Measurements from ENCODE around the gene PRDM8.

PRDM8 gene

GRCh38 chr4:80184053-80184824, 13.1 kb upstream of the PRDM8 start:
- DNase-seq, result peak; percentile 18

DNA sequence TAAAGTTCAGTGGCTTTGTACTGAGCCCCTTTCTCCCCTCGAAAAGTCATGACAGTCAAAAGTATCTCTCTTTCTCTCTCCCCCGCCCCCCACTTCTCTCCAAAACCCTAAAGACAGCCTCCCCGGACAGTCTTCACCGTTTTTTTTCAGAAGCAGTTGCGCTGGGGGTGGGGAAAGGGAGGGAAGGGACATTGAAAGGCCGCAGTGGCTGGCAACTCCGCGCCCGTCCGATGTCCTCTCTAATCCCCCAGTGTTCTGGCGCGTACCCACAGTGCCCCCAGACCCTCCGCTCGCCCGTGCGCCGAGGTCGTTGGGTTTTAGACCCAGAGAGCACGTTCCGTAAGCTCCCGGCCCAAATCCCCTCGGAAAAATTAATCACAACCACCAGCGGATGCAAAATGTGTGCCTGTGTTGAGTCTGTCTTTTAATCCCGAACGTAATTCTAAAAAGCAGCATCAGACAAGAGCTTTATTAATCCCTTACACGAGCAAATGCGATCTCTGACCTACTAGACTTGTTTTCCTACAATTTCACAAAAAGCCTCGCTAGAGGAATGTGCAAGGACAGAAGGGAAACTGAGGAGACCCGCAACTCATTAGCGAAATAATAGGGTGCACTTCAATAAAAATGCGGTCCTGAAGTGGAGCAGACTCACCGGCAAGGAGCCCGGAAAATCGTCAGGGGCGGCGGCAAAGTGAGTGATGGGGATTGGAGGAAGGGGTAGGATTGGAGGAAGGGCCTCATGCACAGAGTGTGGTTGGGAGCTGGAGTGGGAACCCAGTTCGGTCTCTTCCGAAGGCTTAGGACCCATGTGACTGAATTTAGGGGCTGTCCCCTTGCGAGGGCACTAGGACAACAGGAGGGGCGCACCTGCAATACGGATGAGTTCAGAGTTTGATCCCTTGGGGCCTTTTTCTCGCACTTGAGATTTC, 12.2 kb upstream of the PRDM8 start:
- DNase-seq, result no peak

- no peak for DNase-seq
Observed at GRCh38 chr4:80185787-80186548, 11.3 kb upstream of the PRDM8 start.

DNA sequence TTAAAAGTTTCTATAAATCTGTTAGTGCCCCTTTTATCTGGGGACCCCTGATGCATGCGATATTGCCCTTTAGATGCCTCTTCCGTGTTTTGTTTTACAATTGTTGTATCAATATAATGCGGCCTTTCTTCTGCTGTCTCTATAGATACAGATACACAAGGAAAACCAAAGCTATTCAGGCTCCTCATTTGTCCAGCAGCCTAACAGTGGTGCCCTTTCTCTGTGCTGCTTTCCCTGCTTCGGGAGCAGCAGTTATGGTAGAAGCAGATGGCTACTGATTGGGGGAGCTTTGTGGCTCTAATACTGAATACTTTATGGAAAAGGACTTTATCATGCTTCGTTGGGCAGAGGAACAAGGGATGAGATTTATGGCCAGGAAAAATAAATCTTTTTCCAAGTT, 10.6 kb upstream of the PRDM8 start:
- no peak for DNase-seq

- no peak for DNase-seq
Observed at GRCh38 chr4:80187677-80188076, 9.6 kb upstream of the PRDM8 start.

- DNase-seq, result no peak
Observed at GRCh38 chr4:80188457-80188800, 8.9 kb upstream of the PRDM8 start.

DNA sequence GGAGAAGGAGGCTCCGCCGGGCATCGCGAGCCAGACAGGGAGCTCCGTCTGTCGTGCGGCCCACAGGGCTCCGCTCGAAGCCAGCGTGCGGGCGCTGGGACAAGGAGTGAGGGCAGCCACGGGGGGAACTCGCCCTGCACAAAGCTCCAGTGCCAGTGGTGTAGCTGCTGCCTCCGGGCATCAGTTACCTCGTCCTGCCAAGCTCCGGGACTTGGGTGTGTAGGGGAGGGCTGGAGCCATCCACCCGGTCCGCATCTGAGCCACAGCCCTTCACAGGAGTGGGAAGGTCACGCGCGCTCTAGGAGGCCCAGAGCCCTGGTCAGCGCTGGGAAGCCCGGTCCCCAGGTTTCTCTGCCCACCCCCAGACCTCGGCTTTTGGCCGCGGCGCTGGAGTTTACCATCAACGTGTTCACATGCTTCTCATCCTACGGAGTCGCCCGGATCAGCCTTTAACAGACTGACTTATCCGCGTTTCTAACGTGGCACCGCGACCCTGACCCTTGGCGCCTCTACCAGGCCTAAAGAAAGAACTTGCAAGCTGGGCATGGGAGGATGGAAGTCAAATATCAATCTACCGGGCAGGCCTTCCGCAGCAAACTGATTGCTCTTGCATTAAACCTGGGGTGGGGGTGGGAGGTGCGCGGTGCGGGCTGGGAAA, 8.4 kb upstream of the PRDM8 start:
- DNase-seq, result no peak

- DNase-seq, result no peak
Observed at GRCh38 chr4:80189581-80189955, 7.7 kb upstream of the PRDM8 start.

GRCh38 chr4:80189956-80190677, 7.2 kb upstream of the PRDM8 start:
- no peak for DNase-seq

DNA sequence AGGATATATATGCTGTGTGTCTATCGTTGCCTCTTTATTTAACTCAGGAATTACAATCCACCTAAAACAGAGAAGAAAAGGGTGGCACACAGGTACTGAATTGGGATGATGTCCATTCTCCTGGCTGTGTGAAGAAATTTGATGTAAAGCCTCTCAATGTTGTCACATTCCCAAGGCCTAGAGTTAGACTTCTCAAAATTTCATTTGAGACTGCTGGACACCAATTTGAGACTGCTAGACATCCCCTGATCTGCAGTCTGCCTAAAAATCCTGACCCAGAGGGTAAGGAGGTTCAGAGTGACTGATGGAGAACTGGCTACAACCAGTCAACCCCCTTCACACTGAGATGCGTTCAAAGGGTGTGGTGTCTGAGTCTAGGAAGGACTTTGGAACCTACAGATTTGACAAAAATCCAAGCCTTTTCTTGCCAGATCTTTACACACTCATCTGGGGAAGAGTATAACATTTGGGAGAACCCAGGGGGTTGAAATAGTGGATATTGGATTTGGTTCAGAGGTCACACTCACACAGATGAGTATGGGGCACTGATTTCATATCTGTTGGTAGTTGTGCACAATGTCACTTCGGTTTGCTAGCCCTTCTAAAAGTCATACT, 4.9 kb upstream of the PRDM8 start:
- no peak for DNase-seq

DNA sequence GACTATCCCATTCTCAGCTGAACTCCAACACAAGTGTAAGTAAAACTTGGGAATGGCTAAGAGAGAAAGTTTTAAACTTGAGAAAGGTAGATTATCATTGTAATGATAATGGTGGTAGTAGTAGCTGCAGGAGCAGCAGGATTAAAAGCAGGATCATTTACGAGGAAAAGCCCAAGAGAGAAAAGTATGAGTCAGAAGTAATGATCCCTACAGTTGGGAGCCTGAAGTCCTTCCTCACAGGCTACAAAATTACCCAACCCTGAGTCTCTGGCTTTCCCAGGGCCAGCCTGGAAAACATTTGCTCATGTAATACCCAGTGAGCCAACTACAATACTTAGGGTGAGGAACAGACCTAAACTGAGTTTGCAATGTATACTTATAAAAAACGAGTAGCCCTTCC, 4.4 kb upstream of the PRDM8 start:
- DNase-seq, result no peak

- DNase-seq, result no peak
Observed at GRCh38 chr4:80195441-80196140, 1.7 kb upstream of the PRDM8 start.

DNA sequence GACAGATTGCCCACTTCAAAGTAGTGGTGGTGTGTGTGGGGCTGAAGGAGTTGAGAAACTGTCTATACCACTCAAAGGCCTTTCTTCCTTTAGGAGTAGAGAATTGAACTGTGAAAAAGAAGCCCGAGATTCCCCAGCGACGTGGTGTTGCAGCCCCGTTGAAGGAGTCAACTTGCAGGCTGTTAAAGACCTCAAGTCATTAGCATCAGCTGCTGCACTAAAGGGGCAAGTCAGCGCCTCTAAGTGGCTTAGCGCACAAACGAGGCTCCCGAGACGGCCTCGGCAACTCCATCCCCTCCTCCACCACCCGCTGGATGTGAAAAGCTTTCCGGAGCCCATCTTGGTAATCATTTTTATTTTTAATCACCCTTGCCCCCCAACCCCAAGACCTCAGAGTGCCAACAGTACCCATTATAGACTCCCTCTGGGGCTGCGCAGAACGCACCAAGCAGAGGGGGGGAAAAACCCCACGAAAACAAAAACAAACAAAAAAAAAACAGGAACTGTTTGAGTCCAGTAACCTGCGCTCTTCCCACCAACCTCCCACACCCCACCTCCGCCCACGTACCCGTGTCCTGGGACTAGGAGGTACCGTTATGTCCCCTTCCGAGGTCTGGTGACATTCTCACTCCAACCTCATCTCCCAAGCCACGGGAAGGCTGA, 913 bp upstream of the PRDM8 start:
- no peak for DNase-seq

- DNase-seq, result peak; percentile 15
Observed at GRCh38 chr4:80197601-80198440, 518 bp downstream of the PRDM8 start.

DNA sequence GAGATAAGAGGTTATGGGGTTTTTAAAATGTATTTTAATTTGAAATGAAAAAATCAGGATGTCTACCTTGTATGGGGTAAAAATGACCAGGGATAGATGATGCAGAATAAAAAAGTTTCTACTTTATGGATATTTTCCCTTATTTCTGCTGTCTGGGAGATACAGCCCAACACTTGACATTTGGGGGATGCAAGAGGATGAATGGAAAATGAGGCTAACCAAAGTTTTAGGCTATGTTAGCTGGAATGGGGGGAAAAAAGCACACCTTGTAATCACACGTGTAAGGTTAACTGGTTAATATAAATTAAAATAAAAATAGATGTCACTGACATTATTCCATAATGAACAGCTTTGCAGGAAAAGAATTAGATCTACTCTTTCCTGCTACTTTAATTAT, 1.1 kb downstream of the PRDM8 start:
- no peak for DNase-seq

GRCh38 chr4:80199004-80199560, 1.8 kb downstream of the PRDM8 start:
- DNase-seq, result no peak

DNA sequence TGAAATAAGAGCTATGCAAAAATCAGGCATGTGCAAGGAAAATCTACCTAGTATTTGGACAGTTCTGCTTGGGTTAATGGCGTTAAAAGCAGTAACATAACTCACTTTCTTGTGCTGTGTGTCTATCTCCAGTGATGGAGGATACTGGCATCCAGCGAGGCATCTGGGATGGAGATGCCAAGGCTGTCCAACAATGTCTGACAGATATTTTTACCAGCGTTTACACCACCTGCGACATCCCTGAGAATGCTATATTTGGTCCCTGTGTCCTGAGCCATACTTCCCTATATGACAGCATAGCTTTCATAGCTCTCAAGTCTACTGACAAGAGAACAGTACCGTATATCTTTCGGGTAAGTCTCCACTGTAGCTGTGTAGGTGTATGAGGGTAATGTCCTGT, 2.6 kb downstream of the PRDM8 start:
- no peak for DNase-seq

DNA sequence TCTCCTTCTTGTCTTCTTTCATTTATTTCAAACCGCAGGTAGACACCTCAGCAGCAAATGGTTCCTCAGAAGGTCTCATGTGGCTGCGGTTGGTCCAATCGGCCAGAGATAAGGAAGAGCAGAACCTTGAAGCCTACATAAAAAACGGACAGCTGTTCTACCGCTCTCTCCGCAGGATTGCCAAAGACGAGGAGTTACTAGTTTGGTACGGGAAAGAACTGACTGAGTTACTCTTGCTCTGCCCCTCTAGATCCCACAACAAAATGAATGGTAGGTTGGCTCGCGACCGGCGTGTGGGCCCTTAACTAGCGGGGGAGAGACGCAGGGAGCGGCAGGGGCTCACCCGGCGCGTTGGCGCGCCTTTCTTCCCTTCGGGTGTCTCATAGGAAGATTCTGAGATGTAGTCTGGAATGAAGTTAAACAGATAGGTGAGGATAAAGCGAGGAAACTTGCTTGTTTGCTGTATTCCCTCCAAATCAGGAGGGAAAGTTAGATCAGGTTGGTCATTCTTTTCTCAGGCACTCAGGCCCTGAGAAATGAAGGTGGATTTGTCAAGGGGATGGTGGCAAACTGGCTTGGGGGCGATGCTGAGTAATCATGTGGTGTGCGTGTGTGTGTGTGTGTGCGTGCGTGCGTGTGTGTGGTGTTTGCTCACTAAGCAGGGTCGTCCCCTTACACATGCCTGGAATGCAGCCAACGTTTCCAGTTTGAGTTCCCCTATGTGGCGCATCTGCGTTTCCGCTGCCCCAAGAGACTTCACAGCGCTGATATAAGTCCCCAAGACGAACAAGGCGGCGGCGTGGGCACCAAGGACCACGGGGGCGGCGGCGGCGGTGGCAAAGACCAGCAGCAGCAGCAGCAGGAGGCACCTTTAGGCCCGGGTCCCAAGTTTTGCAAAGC, 4.2 kb downstream of the PRDM8 start:
- DNase-seq, result peak; percentile 31
